HG03175 (cell line): Measurements from ENCODE around the gene PHF5A.

Source experiments
- ATAC-seq: cut with Tn5 transposase; IDR thresholded peaks from one replicate; pipeline ENCODE4 v1.9.1; 2021; ENCODE audit warnings: mild to moderate bottlenecking, moderate library complexity; ENCODE audit not compliant: unreplicated experiment

The PHF5A gene, protein sequence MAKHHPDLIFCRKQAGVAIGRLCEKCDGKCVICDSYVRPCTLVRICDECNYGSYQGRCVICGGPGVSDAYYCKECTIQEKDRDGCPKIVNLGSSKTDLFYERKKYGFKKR

DNA sequence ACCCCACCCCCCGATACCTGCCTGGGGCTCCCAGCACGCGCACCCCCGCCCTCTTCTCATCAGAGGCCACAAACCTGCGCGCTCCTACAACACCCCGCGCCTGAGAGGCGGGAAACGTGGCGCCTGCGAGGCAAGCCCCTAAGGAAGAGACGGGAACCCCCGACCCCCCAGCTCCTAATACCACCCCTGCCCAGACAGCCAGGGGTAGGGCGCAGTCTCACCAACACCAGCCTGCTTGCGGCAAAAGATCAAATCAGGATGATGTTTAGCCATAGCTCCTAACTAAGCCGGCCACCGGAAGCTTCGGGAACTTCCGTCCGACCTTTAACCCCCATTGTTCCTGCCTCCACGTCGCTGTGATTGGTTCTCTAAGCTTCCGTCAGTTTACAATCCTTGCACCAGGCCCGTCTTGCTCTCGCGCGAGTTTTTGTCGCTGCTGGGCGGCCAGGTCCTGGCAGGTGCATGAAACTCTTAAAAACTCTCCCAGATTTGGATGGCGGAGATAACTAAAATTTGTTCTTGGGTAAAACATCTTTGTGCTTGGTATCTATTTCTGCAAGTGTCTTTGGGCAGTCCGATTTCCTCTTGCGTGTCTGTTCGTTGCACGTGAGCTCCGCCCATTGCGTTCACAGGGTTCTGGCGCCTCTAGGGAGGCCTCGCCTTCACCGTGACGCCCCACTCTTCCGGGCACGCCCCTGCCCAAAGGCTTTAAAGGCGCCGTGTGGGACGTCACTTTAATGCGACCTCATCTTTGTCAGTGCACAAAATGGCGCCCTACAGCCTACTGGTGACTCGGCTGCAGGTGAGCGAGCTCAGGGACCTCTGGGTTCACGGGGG lies at the start of gene PHF5A, which contains the start of gene ACO2:
TSS of gene PHF5A (minus strand) at position 312 of the 837 bp plus-strand sequence. CDS start at position 273, 39 bp downstream.
TSS of gene ACO2 (plus strand) at position 737 of the 837 bp plus-strand sequence. CDS start at position 767, 30 bp downstream.
- ATAC-seq: peak; percentile 88

DNA sequence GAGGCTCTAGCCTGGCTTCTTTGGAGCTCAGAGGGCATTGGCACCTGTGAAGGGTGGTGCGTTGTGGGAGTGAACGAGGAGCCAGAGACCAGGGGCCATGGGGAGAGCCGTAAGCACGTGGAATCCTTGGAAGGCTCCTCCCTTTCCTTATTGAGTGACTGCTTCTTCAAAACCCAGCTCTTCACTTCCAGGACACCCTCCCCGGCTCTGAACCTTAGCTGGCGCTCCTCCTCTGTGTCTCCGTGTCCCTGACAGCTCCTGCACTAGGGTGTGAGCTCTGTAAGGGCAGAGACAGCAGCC lies 49.5 kb upstream of the PHF5A start:
- ATAC-seq: no peak

GRCh38 chr22:41517172-41518047 lies 48.9 kb upstream of the PHF5A start:
- no peak for ATAC-seq

- no peak for ATAC-seq
These were observed 48.0 kb upstream of the PHF5A start for GRCh38 chr22:41516462-41516861.

- no peak for ATAC-seq
These were observed 44.9 kb upstream of the PHF5A start for GRCh38 chr22:41513391-41513790.

- no peak for ATAC-seq
These were observed 44.1 kb upstream of the PHF5A start for GRCh38 chr22:41512421-41513194.

- no peak for ATAC-seq
These were observed 43.1 kb upstream of the PHF5A start for GRCh38 chr22:41511521-41511968.

- ATAC-seq: no peak
These were observed 40.3 kb upstream of the PHF5A start for GRCh38 chr22:41508770-41509170.

GRCh38 chr22:41507330-41508063 lies 39.0 kb upstream of the PHF5A start:
- ATAC-seq: no peak

- ATAC-seq: no peak
These were observed 37.2 kb upstream of the PHF5A start for GRCh38 chr22:41505511-41506220.

- ATAC-seq: no peak
These were observed 36.3 kb upstream of the PHF5A start for GRCh38 chr22:41504816-41505215.

- ATAC-seq: no peak
These were observed 35.9 kb upstream of the PHF5A start for GRCh38 chr22:41504397-41504796.

GRCh38 chr22:41501209-41501608 lies 32.7 kb upstream of the PHF5A start:
- ATAC-seq: no peak

DNA sequence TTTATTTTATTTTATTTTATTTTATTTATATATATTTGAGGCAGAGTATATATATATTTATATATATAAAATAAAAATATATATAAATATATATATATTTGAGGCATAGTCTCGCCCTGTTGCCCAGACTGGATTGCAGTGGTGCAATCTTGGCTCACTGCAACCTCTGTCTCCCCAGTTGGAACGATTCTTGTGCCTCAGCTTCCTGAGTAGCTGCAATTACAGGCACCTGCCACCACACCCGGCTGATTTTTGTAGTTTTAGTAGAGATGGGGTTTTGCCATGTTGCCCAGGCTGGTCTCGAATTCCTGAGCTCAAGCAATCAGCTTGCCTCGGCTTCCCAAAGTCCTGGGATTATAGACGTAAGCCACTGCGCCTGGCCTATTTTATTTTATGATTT lies 31.8 kb upstream of the PHF5A start:
- no peak for ATAC-seq

GRCh38 chr22:41499624-41500280 lies 31.3 kb upstream of the PHF5A start:
- ATAC-seq: no peak

GRCh38 chr22:41498303-41498835 lies 29.9 kb upstream of the PHF5A start:
- ATAC-seq: no peak

GRCh38 chr22:41491374-41492100 lies 23.0 kb upstream of the PHF5A start:
- no peak for ATAC-seq
